HG03045 (cell line): ENCODE measurements around the gene CEL.
"Not testable (repeated sequence)": the region's sequence is repeated elsewhere in the genome, so short reads cannot be mapped to it uniquely, and the experiment has no call there.

Experiments
- ATAC-seq: cut with Tn5 transposase; IDR thresholded peaks from one replicate; pipeline ENCODE4 v1.9.1; 2021; ENCODE audit warnings: mild to moderate bottlenecking, moderate library complexity; ENCODE audit not compliant: unreplicated experiment

Gene CEL

GRCh38 chr9:133063500-133064231 is 1.9 kb downstream of the CEL start:
- ATAC-seq = no peak

GRCh38 chr9:133064241-133065069 is 2.7 kb downstream of the CEL start:
- no peak for ATAC-seq

- ATAC-seq = no peak
Observed at GRCh38 chr9:133065070-133065388, 3.2 kb downstream of the CEL start.

- no peak for ATAC-seq
Observed at GRCh38 chr9:133066181-133066983, 4.6 kb downstream of the CEL start.

- ATAC-seq = no peak
Observed at GRCh38 chr9:133067006-133067405, 5.2 kb downstream of the CEL start.

GRCh38 chr9:133067813-133068212 is 6.0 kb downstream of the CEL start:
- no peak for ATAC-seq

GRCh38 chr9:133068431-133068830 is 6.7 kb downstream of the CEL start:
- not testable (repeated sequence) for ATAC-seq

GRCh38 chr9:133070500-133070961 is 8.8 kb downstream of the CEL start:
- not testable (repeated sequence) for ATAC-seq

GRCh38 chr9:133070985-133071384 is 9.2 kb downstream of the CEL start:
- not testable (repeated sequence) for ATAC-seq

- ATAC-seq = no peak
Observed at GRCh38 chr9:133071484-133072150, 9.8 kb downstream of the CEL start.

GRCh38 chr9:133072210-133072609 is 10.4 kb downstream of the CEL start:
- not testable (repeated sequence) for ATAC-seq

- ATAC-seq = no peak
Observed at GRCh38 chr9:133073086-133074014, 11.6 kb downstream of the CEL start.

GRCh38 chr9:133074111-133074651 is 12.4 kb downstream of the CEL start:
- ATAC-seq = no peak

GRCh38 chr9:133075925-133076630 is 14.3 kb downstream of the CEL start:
- no peak for ATAC-seq

- ATAC-seq = no peak
Observed at GRCh38 chr9:133076691-133077090, 14.9 kb downstream of the CEL start.

- ATAC-seq = no peak
Observed at GRCh38 chr9:133078486-133078885, 16.7 kb downstream of the CEL start.

GRCh38 chr9:133080161-133080560 is 18.4 kb downstream of the CEL start:
- ATAC-seq = no peak

GRCh38 chr9:133080786-133081779 is 19.3 kb downstream of the CEL start:
- ATAC-seq = not testable (repeated sequence)
